Measurements from ENCODE around the gene CELA2A. TPM values are rescaled to one million over a fixed set of nuclear protein-coding genes. Genes with fewer than 3 reads are reported as not detected.

CELA2A gene
- total and polyA plus RNA-seq, 2 donors (not counting 3 experiments of a cell fraction or from before 2014, with no cell fraction given) = not detected

GRCh38 chr1:15432324-15432723 is 24.2 kb upstream of the CELA2A start:
- Histone ChIP-seq H4K20me1 (replicated peaks; ENCODE audit: control insufficient read depth, extremely low read depth, insufficient read depth, low read length) (no peaks in the 10 kb centered on the region), H3K27ac (ENCODE audit: insufficient read depth, low read depth, low read length) (no peak overlapping the region), H3K79me2 (ENCODE audit: control insufficient read depth, insufficient read depth, low read length) (no peaks in the 10 kb centered on the region), H2AFZ (ENCODE audit: low read depth, low read length) (no peak overlapping the region), H3K4me1 (ENCODE audit: control insufficient read depth, extremely low read depth, insufficient read depth, low read length) (no peaks in the 10 kb centered on the region), H3K36me3 (ENCODE audit: control insufficient read depth in 2 of 2, extremely low read depth in 1 of 2, insufficient read depth in 2 of 2, low read length in 2 of 2) (peaks cover 4 to 6% of the 10 kb centered on the region in 2 experiments), H3K9ac (replicated peaks; ENCODE audit: extremely low read depth, insufficient read depth, low read length) (no peak overlapping the region), H3K9me1 (replicated peaks; ENCODE audit: control insufficient read depth, extremely low read depth, insufficient read depth, low read length) (no peaks in the 10 kb centered on the region), H3K4me3 (replicated peaks in 1 of 3; ENCODE audit: insufficient read depth in 1 of 3, low read depth in 1 of 3, low read length in 3 of 3) (no peak overlapping the region), H3K27me3 (ENCODE audit: control insufficient read depth in 2 of 2, insufficient read depth in 2 of 2, low read length in 2 of 2) (no peaks in the 10 kb centered on the region), H3K4me2 (ENCODE audit: insufficient read depth, low read length) (no peak overlapping the region), H3K9me3 (replicated peaks; ENCODE audit: control insufficient read depth, insufficient read depth, low read length) (no peaks in the 10 kb centered on the region)
- no TSS peak for BruUV-seq (replicated peaks)
- dilution Hi-C loops (cut with MboI; ENCODE audit: extremely low pct_ligation_motif_present, low sequenced_read_pairs) (no loop called here), intact Hi-C loops (cut with micrococcal nuclease) (loop anchor here (5.0 kb wide), 1 partner anchor 305 kb away; no protein-coding TSS in a partner anchor)
- FAIRE-seq (no peak), DNase-seq (ENCODE audit: low read depth, low spot score) (no peak)
- ChIA-PET POLR2A (no interaction called here), CTCF (interaction anchor here (0.8 to 13.1 kb wide), 13 partner anchors 12 to 304 kb away, joined by 3 to 332 read pairs (median 8); partner anchors contain the start of gene EFHD2)
- no peak for TF ChIP-seq POLR2A (IDR thresholded peaks at IDR 0.05; ENCODE audit: low read depth, low read length)
- TF ChIP-seq POLR2AphosphoS5 (IDR thresholded peaks at IDR 0.05; ENCODE audit: insufficient read depth, low read depth, low read length) = no peak
- no peak for TF ChIP-seq MYC (IDR thresholded peaks at IDR 0.05; ENCODE audit: low read depth, low read length)
- no peak for TF ChIP-seq JUN (IDR thresholded peaks at IDR 0.05; ENCODE audit: borderline replicate concordance, insufficient read depth, insufficient read length, low read depth)
- TF ChIP-seq CTCF (IDR thresholded peaks at IDR 0.05; ENCODE audit: extremely low read depth in 1 of 2, insufficient read depth in 1 of 2, low read depth in 1 of 2, low read length in 2 of 2) = no peak
- no peak for TF ChIP-seq EZH2 (IDR thresholded peaks at IDR 0.05; ENCODE audit: borderline replicate concordance, low read depth, low read length, severe bottlenecking)
- no peak for TF ChIP-seq MAX (IDR thresholded peaks at IDR 0.05; ENCODE audit: insufficient read depth, insufficient read length)
- no peak for TF ChIP-seq FOS (IDR thresholded peaks at IDR 0.05; ENCODE audit: borderline replicate concordance, insufficient read depth, low read length)

Data from endothelial cell of umbilical vein (primary cell).